H9 (cell line): Measurements from ENCODE around the gene PTGDR. TPM values are rescaled to one million over a fixed set of nuclear protein-coding genes. Genes with fewer than 3 reads are reported as not detected.

Source experiments
- DNase-seq: peaks from one replicate; pipeline ENCODE4 v3.0.0-alpha.2; 2017
- H2AFZ ChIP-seq: one replicate; pipeline ENCODE4 v1.6.1; 2013; ENCODE audit warnings: mild to moderate bottlenecking, low read length, control low read depth, moderate library complexity
- H2AK5ac ChIP-seq: 2 replicates; pipeline ENCODE4 v1.6.1; 2013; ENCODE audit warnings: low read length, control low read depth, mixed read lengths; ENCODE audit not compliant: insufficient read length
- H2BK120ac ChIP-seq: one replicate; pipeline ENCODE4 v1.6.1; 2013; ENCODE audit warnings: low read depth, mild to moderate bottlenecking, low read length, control low read depth, inconsistent platforms; ENCODE audit not compliant: poor library complexity, severe bottlenecking
- H2BK12ac ChIP-seq: 2 replicates; pipeline ENCODE4 v1.6.1; 2013; ENCODE audit warnings: low read length, control low read depth, mixed read lengths, low read depth; ENCODE audit not compliant: insufficient read length
- H2BK15ac ChIP-seq: 2 replicates; pipeline ENCODE4 v1.6.1; 2013; ENCODE audit warnings: low read depth, low read length, control low read depth
- H2BK20ac ChIP-seq: one replicate; pipeline ENCODE4 v1.6.1; 2013; ENCODE audit warnings: low read depth, mild to moderate bottlenecking, low read length, control low read depth, inconsistent platforms; ENCODE audit not compliant: poor library complexity, severe bottlenecking
- H2BK5ac ChIP-seq: 2 replicates; pipeline ENCODE4 v1.6.1; 2013; ENCODE audit warnings: low read length, control low read depth, mixed read lengths; ENCODE audit not compliant: insufficient read length
- H3K14ac ChIP-seq: 2 replicates; pipeline ENCODE4 v1.6.1; 2013; ENCODE audit warnings: low read length, control low read depth; ENCODE audit not compliant: insufficient read depth
- H3K18ac ChIP-seq: 2 replicates; pipeline ENCODE4 v1.6.1; 2013; ENCODE audit warnings: low read depth, mild to moderate bottlenecking, mixed read lengths, low read length, control low read depth; ENCODE audit not compliant: insufficient read length
- H3K23ac ChIP-seq: 2 replicates; pipeline ENCODE4 v1.6.1; 2013; ENCODE audit warnings: low read length, control low read depth, mixed read lengths, low read depth; ENCODE audit not compliant: insufficient read length
- H3K23me2 ChIP-seq: 2 replicates; pipeline ENCODE4 v1.6.1; 2013; ENCODE audit warnings: low read depth, mild to moderate bottlenecking, mixed read lengths, low read length, control low read depth; ENCODE audit not compliant: insufficient read length, poor library complexity, severe bottlenecking
- H3K27ac ChIP-seq: 2 replicates; pipeline ENCODE4 v1.5.1; 2013; ENCODE audit warnings: low read length, control low read depth, mixed read lengths, low read depth; ENCODE audit not compliant: insufficient read length
- H3K27me3 ChIP-seq: 2 replicates; pipeline ENCODE4 v1.6.1; 2013; ENCODE audit warnings: low read length, control low read depth, inconsistent platforms; ENCODE audit not compliant: insufficient read depth
- H3K4ac ChIP-seq: 2 replicates; pipeline ENCODE4 v1.6.1; 2013; ENCODE audit warnings: low read depth, mild to moderate bottlenecking, control low read depth, inconsistent platforms, low read length, moderate library complexity
- H3K4me1 ChIP-seq: 2 replicates; pipeline ENCODE4 v1.6.1; 2013; ENCODE audit warnings: low read length, control low read depth, inconsistent platforms; ENCODE audit not compliant: insufficient read depth
- H3K4me2 ChIP-seq: 2 replicates; pipeline ENCODE4 v1.6.1; 2013; ENCODE audit warnings: low read length, control low read depth, mixed read lengths; ENCODE audit not compliant: insufficient read length, insufficient read depth
- H3K56ac ChIP-seq: 2 replicates; pipeline ENCODE4 v1.6.1; 2013; ENCODE audit warnings: low read depth, mild to moderate bottlenecking, mixed read lengths, low read length, control low read depth; ENCODE audit not compliant: insufficient read length
- H3K79me1 ChIP-seq: 2 replicates; pipeline ENCODE4 v1.6.1; 2013; ENCODE audit warnings: low read depth, mild to moderate bottlenecking, moderate library complexity, low read length, control low read depth, inconsistent platforms; ENCODE audit not compliant: insufficient read depth, poor library complexity, severe bottlenecking
- H3K79me2 ChIP-seq: 2 replicates; pipeline ENCODE4 v1.6.1; 2013; ENCODE audit warnings: low read length, control low read depth, inconsistent platforms; ENCODE audit not compliant: insufficient read depth
- H3K9ac ChIP-seq: 2 replicates; pipeline ENCODE4 v1.6.1; 2013; ENCODE audit warnings: low read length, control low read depth, mixed read lengths; ENCODE audit not compliant: insufficient read length; ENCODE audit errors: extremely low read depth
- H3K9me3 ChIP-seq: one replicate; pipeline ENCODE4 v1.6.1; 2013; ENCODE audit warnings: low read depth, low read length, inconsistent platforms; ENCODE audit not compliant: control insufficient read depth
- H3T11ph ChIP-seq: one replicate; pipeline ENCODE4 v1.6.1; 2013; ENCODE audit warnings: mild to moderate bottlenecking, low read length, control low read depth, inconsistent platforms
- H4K20me1 ChIP-seq: one replicate; pipeline ENCODE4 v1.6.1; 2013; ENCODE audit not compliant: control insufficient read depth, insufficient read length, insufficient read depth
- H4K5ac ChIP-seq: 2 replicates; pipeline ENCODE4 v1.6.1; 2013; ENCODE audit warnings: low read depth, mild to moderate bottlenecking, mixed read lengths, low read length, control low read depth; ENCODE audit not compliant: insufficient read length
- H4K8ac ChIP-seq: replicated peaks from 2 replicates; pipeline ENCODE4 v1.6.1; 2013; ENCODE audit warnings: low read length, control low read depth, mixed read lengths, low read depth; ENCODE audit not compliant: insufficient read length
- H4K91ac ChIP-seq: 2 replicates; pipeline ENCODE4 v1.6.1; 2013; ENCODE audit warnings: low read depth, mild to moderate bottlenecking, moderate library complexity, mixed read lengths, low read length, control low read depth; ENCODE audit not compliant: insufficient read length
- H3K27ac Mint-ChIP-seq, 3 experiments: 2 replicates in 2 of 3; 3 replicates in 1 of 3; pipeline ENCODE4 v1.8.0; 2020 to 2021; ENCODE audit warnings: mixed read lengths in 3 of 3, mild to moderate bottlenecking in 1 of 3, moderate library complexity in 1 of 3
- H3K27me3 Mint-ChIP-seq: 2 replicates; pipeline ENCODE4 v1.8.0; 2021; ENCODE audit warnings: low read depth, mild to moderate bottlenecking, moderate library complexity, mixed read lengths
- H3K36me3 Mint-ChIP-seq, 3 experiments: 2 replicates in 2 of 3; 3 replicates in 1 of 3; pipeline ENCODE4 v1.8.0; 2020 to 2021; ENCODE audit warnings: low read depth in 3 of 3, mixed read lengths in 3 of 3; ENCODE audit not compliant: insufficient read depth in 1 of 3
- H3K4me1 Mint-ChIP-seq, 2 experiments: 2 replicates each; pipeline ENCODE4 v1.8.0; 2020; ENCODE audit warnings: mixed read lengths in 2 of 2
- H3K4me3 Mint-ChIP-seq, 2 experiments: 2 replicates in 1 of 2; 3 replicates in 1 of 2; pipeline ENCODE4 v1.8.0; 2020 to 2021; ENCODE audit warnings: mild to moderate bottlenecking in 2 of 2, mixed read lengths in 2 of 2, moderate library complexity in 1 of 2
- H3K9me3 Mint-ChIP-seq, 2 experiments: 2 replicates in 1 of 2; 3 replicates in 1 of 2; pipeline ENCODE4 v1.8.0; 2020; ENCODE audit warnings: mild to moderate bottlenecking in 2 of 2, mixed read lengths in 2 of 2, moderate library complexity in 1 of 2
- CTCF ChIP-seq: fragments of 200-600 bp; sonication (generic); conservative IDR thresholded peaks from 3 replicates; pipeline ENCODE4 v1.8.0; 2021; ENCODE audit warnings: antibody characterized with exemption, mild to moderate bottlenecking
- WGBS: extraction: QIAGEN DNeasy Blood & Tissue Kit; methylation state at CpG from one replicate; pipeline ENCODE4 v1.1.7; 2013; ENCODE audit warnings: missing lambda C conversion rate, low lambda C conversion rate, mixed read lengths; ENCODE audit not compliant: insufficient read length; ENCODE audit errors: extremely low coverage; 5-methylcytosine and 5-hydroxymethylcytosine counted together
- total RNA-seq: library from RNA; stranded (reverse); gene quantifications from 2 replicates; pipeline ENCODE4 v1.2.1, GENCODE V29; 2021

The PTGDR gene
- total RNA-seq, 1 experiment from 2014 or later = not detected

DNA sequence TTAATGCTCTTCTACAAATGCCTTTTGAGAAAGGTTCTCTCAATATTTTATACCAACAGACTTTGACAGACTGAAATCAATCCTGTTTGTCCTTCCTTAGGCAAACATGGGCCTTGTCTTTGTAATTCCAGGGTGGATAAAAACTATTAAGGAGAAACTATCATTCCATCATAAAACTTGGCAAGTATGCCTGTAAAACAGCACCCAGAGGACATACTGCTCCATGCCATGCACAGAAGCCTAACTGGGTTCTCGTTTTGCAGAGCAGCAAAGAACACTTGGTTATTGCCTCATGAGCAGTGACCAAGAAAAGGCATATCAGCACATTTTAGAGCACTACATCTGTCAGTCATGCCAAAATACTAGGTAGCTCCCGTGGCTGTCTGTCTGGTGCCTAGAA lies 33.8 kb upstream of the PTGDR start:
- WGBS = no CpG with 5 or more reads among the region's 2 CpGs
- Histone ChIP-seq H3T11ph (no peak overlapping the region), H2AFZ (no peak overlapping the region), H2BK12ac (no peak overlapping the region), H4K20me1 (no peaks in the 10 kb centered on the region), H4K8ac (no peak overlapping the region), H2BK120ac (no peak overlapping the region), H3K18ac (no peak overlapping the region), H3K4ac (no peak overlapping the region), H3K14ac (no peak overlapping the region), H3K56ac (no peak overlapping the region), H3K27me3 (no peaks in the 10 kb centered on the region), H3K4me2 (no peak overlapping the region), H3K79me1 (no peaks in the 10 kb centered on the region), H3K27ac (no peak overlapping the region), H2BK15ac (no peak overlapping the region), H2BK20ac (no peak overlapping the region), H3K9ac (no peak overlapping the region), H2BK5ac (no peak overlapping the region), H3K4me1 (peaks cover 6% of the 10 kb centered on the region; the same call in 1 of the 2 replicates), H3K9me3 (no peaks in the 10 kb centered on the region), H4K91ac (no peak overlapping the region), H3K23ac (no peak overlapping the region), H4K5ac (no peak overlapping the region), H2AK5ac (no peak overlapping the region), H3K23me2 (no peaks in the 10 kb centered on the region), H3K79me2 (no peaks in the 10 kb centered on the region)
- Mint-ChIP-seq H3K36me3 (no peaks in the 10 kb centered on the region), H3K27ac (no peak overlapping the region), H3K9me3 (peaks cover 2 to 3% of the 10 kb centered on the region in 2 experiments; a peak in 3 of 5 replicates), H3K4me1 (peaks cover 12 to 16% of the 10 kb centered on the region in 2 experiments), H3K4me3 (no peak overlapping the region), H3K27me3 (no peaks in the 10 kb centered on the region; the same call in 1 of the 2 replicates)
- DNase-seq = no peak
- no peak for TF ChIP-seq CTCF
